HG03196 (cell line): ENCODE results near the gene CDYL.
A peak's percentile ranks its signal among the peaks of the same experiment; 100 is the strongest.

Source experiments
- ATAC-seq: cut with Tn5 transposase; IDR thresholded peaks from one replicate; pipeline ENCODE4 v1.9.1; 2021; ENCODE audit not compliant: unreplicated experiment

CDYL gene

GRCh38 chr6:4776131-4776492 lies at the start of gene CDYL:
Gene CDYL, plus strand, starts transcription at chr6:4776404. Its CDS starts 380 bp downstream, at chr6:4776784.
- ATAC-seq, result peak; percentile 59

GRCh38 chr6:4726645-4727044 lies 49.6 kb upstream of the CDYL start:
- no peak for ATAC-seq

- no peak for ATAC-seq
Observed at GRCh38 chr6:4727217-4727616, 49.0 kb upstream of the CDYL start.

- ATAC-seq, result no peak
Observed at GRCh38 chr6:4727671-4728435, 48.4 kb upstream of the CDYL start.

GRCh38 chr6:4728436-4728769 lies 47.8 kb upstream of the CDYL start:
- no peak for ATAC-seq

GRCh38 chr6:4728926-4729325 lies 47.3 kb upstream of the CDYL start:
- no peak for ATAC-seq

- ATAC-seq, result no peak
Observed at GRCh38 chr6:4731996-4732395, 44.2 kb upstream of the CDYL start.

GRCh38 chr6:4732691-4733315 lies 43.4 kb upstream of the CDYL start:
- ATAC-seq, result no peak

GRCh38 chr6:4736371-4736873 lies 39.8 kb upstream of the CDYL start:
- ATAC-seq, result no peak

- no peak for ATAC-seq
Observed at GRCh38 chr6:4740032-4740431, 36.2 kb upstream of the CDYL start.

- no peak for ATAC-seq
Observed at GRCh38 chr6:4743062-4743461, 33.1 kb upstream of the CDYL start.

- ATAC-seq, result no peak
Observed at GRCh38 chr6:4743926-4744325, 32.3 kb upstream of the CDYL start.

- no peak for ATAC-seq
Observed at GRCh38 chr6:4747588-4747987, 28.6 kb upstream of the CDYL start.

GRCh38 chr6:4751823-4752464 lies 24.3 kb upstream of the CDYL start:
- no peak for ATAC-seq

GRCh38 chr6:4756247-4756646 lies 20.0 kb upstream of the CDYL start:
- no peak for ATAC-seq

- no peak for ATAC-seq
Observed at GRCh38 chr6:4759997-4760396, 16.2 kb upstream of the CDYL start.

- ATAC-seq, result no peak
Observed at GRCh38 chr6:4760773-4761172, 15.4 kb upstream of the CDYL start.

- ATAC-seq, result no peak
Observed at GRCh38 chr6:4762294-4762693, 13.9 kb upstream of the CDYL start.

- ATAC-seq, result no peak
Observed at GRCh38 chr6:4763921-4764320, 12.3 kb upstream of the CDYL start.

GRCh38 chr6:4768815-4769214 lies 7.4 kb upstream of the CDYL start:
- ATAC-seq, result no peak

- ATAC-seq, result no peak
Observed at GRCh38 chr6:4772750-4773149, 3.5 kb upstream of the CDYL start.

- no peak for ATAC-seq
Observed at GRCh38 chr6:4773181-4773580, 3.0 kb upstream of the CDYL start.
